Vagina (tissue), 2 donors: ENCODE results near the gene DYNLL2.

Source experiments
- CTCF ChIP-seq, 3 experiments: fragments of 450-650 bp in 2 of 3; fragments of 200-600 bp in 1 of 3; sonication (generic) in 1 of 3; IDR thresholded peaks; one replicate each; pipeline ENCODE4 v1.5.1; 2017 to 2019; ENCODE audit warnings: antibody characterized with exemption in 3 of 3, mild to moderate bottlenecking in 2 of 3, moderate library complexity in 2 of 3
- POLR2A ChIP-seq, 2 donors: fragments of 450-650 bp; IDR thresholded peaks; one replicate each; pipeline ENCODE4 v1.6.1; 2017; ENCODE audit warnings: antibody characterized with exemption in 2 of 2, mild to moderate bottlenecking in 2 of 2, moderate library complexity in 2 of 2
- POLR2AphosphoS5 ChIP-seq, 2 donors: sonication (generic); formaldehyde crosslinking; IDR thresholded peaks; one replicate each; pipeline ENCODE4 v1.9.0; 2017; ENCODE audit warnings: antibody characterized with exemption in 2 of 2, mild to moderate bottlenecking in 2 of 2, low read depth in 1 of 2; ENCODE audit not compliant: insufficient read depth in 1 of 2

- TF ChIP-seq CTCF (IDR thresholded peaks at IDR 0.05) (no peak), POLR2AphosphoS5 (IDR thresholded peaks at IDR 0.05; ENCODE audit: insufficient read depth in 1 of 2, low read depth in 1 of 2) (no peak), POLR2A (IDR thresholded peaks at IDR 0.05) (no peak)
Observed at GRCh38 chr17:58056476-58056875, 26.7 kb upstream of the DYNLL2 start.
